ENCODE results near the gene SRPK3.

SRPK3 gene

DNA sequence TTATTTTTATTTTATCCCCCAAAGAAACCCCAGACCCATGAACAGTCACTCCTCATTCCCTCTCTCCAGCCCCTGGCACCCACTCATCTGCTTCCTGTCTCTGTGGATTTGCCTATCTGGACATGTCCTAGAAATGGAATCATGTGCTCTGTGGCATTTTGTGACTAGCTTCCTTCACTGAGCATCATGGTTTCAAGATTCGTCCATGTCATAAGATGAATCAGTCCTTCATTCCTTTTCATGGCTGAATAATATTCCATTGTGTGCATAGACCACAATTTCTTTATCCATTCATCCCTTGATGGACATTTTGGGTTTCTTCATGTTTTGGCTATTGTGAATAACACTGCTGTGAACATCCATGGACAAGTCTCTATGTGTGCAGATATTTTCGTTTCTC is 46.0 kb upstream of the SRPK3 start:
- no peak overlapping the region for H2BK5ac ChIP-seq (ENCODE audit: low read length)
- H2BK15ac ChIP-seq (replicated peaks; ENCODE audit: low read depth): no peak overlapping the region
- H3K27ac ChIP-seq (ENCODE audit: low read depth, low read length): no peak overlapping the region
- H3K36me3 ChIP-seq (ENCODE audit: control insufficient read depth, insufficient read depth, low read length): no peaks in the 10 kb centered on the region
- H4K8ac ChIP-seq (ENCODE audit: low read depth, low read length): no peak overlapping the region
- no peak overlapping the region for H3K18ac ChIP-seq (ENCODE audit: low read length)
- no peak overlapping the region for H2BK120ac ChIP-seq (ENCODE audit: low read depth, low read length)
- no peaks in the 10 kb centered on the region for H3K27me3 ChIP-seq (ENCODE audit: insufficient read depth, low read length, poor library complexity)
- WGBS (ENCODE audit: extremely low coverage, insufficient coverage, low lambda C conversion rate): no CpG with 5 or more reads among the region's 2 CpGs
- H3K4me1 ChIP-seq (ENCODE audit: control insufficient read depth, low read depth, low read length): peaks cover 3% of the 10 kb centered on the region
- no peak overlapping the region for H4K5ac ChIP-seq (ENCODE audit: low read length)
- H3K56ac ChIP-seq (ENCODE audit: low read length): no peak overlapping the region
- no peak overlapping the region for H3K4me2 ChIP-seq (ENCODE audit: low read length)
- no peak overlapping the region for H2AK5ac ChIP-seq (ENCODE audit: low read length)
- no peak overlapping the region for H3K9ac ChIP-seq (ENCODE audit: low read length)
- H3K4me3 ChIP-seq (ENCODE audit: low read length): no peak overlapping the region
- no peak overlapping the region for H3K4ac ChIP-seq (ENCODE audit: low read depth, low read length)
- H3K23ac ChIP-seq (ENCODE audit: low read length): no peak overlapping the region
- no peak for DNase-seq
- H3K79me1 ChIP-seq (ENCODE audit: low read length): no peaks in the 10 kb centered on the region
- no peaks in the 10 kb centered on the region for H3K79me2 ChIP-seq (ENCODE audit: control insufficient read depth, insufficient read depth, low read length)

DNA sequence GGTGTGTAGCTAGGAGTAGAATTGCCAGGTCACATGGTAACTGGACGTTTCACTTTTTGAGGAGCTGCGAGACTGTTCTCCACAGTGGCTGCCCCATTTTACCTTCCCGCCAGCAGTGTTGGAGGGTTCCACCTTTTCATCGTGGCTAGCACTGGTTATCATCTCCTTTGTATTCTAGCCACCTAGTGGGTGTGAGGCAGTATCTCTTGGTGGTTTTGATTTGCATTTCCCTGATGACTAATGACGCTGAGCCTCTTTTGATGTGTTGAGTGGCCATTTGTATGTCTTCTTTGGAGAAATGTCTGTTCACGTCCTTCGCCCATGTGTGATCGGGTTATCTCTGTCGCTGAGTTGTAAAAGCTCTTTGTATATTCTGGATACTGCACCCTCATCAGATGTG is 45.6 kb upstream of the SRPK3 start:
- peak; percentile 81 for DNase-seq
- Histone ChIP-seq H3K4ac (ENCODE audit: low read depth, low read length) (no peak overlapping the region), H3K4me2 (ENCODE audit: low read length) (no peak overlapping the region), H3K9ac (ENCODE audit: low read length) (no peak overlapping the region), H3K79me1 (ENCODE audit: low read length) (no peaks in the 10 kb centered on the region), H3K56ac (ENCODE audit: low read length) (peak overlapping the region; percentile 34), H3K18ac (ENCODE audit: low read length) (no peak overlapping the region), H2BK5ac (ENCODE audit: low read length) (no peak overlapping the region), H3K23ac (ENCODE audit: low read length) (no peak overlapping the region), H2AK5ac (ENCODE audit: low read length) (no peak overlapping the region), H3K36me3 (ENCODE audit: control insufficient read depth, insufficient read depth, low read length) (no peaks in the 10 kb centered on the region), H3K4me3 (ENCODE audit: low read length) (no peak overlapping the region), H4K5ac (ENCODE audit: low read length) (no peak overlapping the region), H4K8ac (ENCODE audit: low read depth, low read length) (no peak overlapping the region), H2BK15ac (replicated peaks; ENCODE audit: low read depth) (no peak overlapping the region), H2BK120ac (ENCODE audit: low read depth, low read length) (no peak overlapping the region), H3K4me1 (ENCODE audit: control insufficient read depth, low read depth, low read length) (peaks cover 3% of the 10 kb centered on the region), H3K27ac (ENCODE audit: low read depth, low read length) (no peak overlapping the region), H3K79me2 (ENCODE audit: control insufficient read depth, insufficient read depth, low read length) (no peaks in the 10 kb centered on the region), H3K27me3 (ENCODE audit: insufficient read depth, low read length, poor library complexity) (no peaks in the 10 kb centered on the region)
- WGBS (ENCODE audit: extremely low coverage, insufficient coverage, low lambda C conversion rate): no CpG with 5 or more reads among the region's 9 CpGs

DNA sequence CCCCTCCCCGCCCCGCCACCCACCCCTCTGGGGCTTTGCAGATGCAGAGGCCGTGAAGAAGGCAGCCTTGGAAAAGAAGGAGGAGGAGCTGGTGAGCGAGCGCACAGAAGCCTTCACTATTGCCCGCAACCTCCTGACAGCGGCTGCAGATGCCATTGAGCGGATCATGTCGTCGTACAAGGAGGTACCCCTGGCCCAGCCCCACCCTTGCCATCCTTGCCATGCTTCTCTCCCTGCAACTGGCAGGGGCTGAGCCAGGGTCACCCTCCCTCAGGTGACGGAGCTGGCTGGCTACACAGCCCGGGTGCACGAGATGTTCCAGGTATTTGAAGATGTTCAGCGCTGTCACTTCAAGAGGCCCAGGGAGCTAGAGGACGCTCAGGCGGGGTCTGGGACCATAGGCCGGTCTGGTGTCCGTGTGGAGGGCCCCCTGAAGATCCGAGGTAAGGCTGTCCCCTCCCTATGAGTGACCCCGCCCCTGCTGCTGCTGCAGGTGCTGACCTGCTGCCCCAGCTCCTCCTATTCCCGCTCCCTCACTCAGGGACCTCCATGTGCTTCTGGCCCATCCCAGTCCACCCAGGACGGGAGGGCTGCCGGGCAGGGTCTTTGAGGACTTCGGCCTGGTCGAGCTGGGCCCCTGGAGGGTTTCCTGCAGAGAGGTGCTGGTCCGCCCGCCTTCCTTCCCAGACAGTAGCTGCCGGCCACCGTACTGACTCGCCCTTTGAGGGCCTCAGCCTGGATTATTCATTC is 44.6 kb upstream of the SRPK3 start:
- Histone ChIP-seq H3K4me3 (ENCODE audit: low read length) (no peak overlapping the region), H2BK120ac (ENCODE audit: low read depth, low read length) (no peak overlapping the region), H3K4me2 (ENCODE audit: low read length) (no peak overlapping the region), H3K79me2 (ENCODE audit: control insufficient read depth, insufficient read depth, low read length) (no peaks in the 10 kb centered on the region), H3K23ac (ENCODE audit: low read length) (no peak overlapping the region), H3K27ac (ENCODE audit: low read depth, low read length) (no peak overlapping the region), H2BK15ac (replicated peaks; ENCODE audit: low read depth) (no peak overlapping the region), H2BK5ac (ENCODE audit: low read length) (no peak overlapping the region), H3K56ac (ENCODE audit: low read length) (no peak overlapping the region), H3K27me3 (ENCODE audit: insufficient read depth, low read length, poor library complexity) (no peaks in the 10 kb centered on the region), H2AK5ac (ENCODE audit: low read length) (no peak overlapping the region), H3K4me1 (ENCODE audit: control insufficient read depth, low read depth, low read length) (peaks cover 3% of the 10 kb centered on the region), H3K18ac (ENCODE audit: low read length) (peak overlapping the region; percentile 29), H4K8ac (ENCODE audit: low read depth, low read length) (no peak overlapping the region), H3K4ac (ENCODE audit: low read depth, low read length) (no peak overlapping the region), H3K36me3 (ENCODE audit: control insufficient read depth, insufficient read depth, low read length) (no peaks in the 10 kb centered on the region), H3K79me1 (ENCODE audit: low read length) (no peaks in the 10 kb centered on the region), H3K9ac (ENCODE audit: low read length) (no peak overlapping the region), H4K5ac (ENCODE audit: low read length) (no peak overlapping the region)
- no CpG with 5 or more reads among the region's 30 CpGs for WGBS (ENCODE audit: extremely low coverage, insufficient coverage, low lambda C conversion rate)
- no peak for DNase-seq

DNA sequence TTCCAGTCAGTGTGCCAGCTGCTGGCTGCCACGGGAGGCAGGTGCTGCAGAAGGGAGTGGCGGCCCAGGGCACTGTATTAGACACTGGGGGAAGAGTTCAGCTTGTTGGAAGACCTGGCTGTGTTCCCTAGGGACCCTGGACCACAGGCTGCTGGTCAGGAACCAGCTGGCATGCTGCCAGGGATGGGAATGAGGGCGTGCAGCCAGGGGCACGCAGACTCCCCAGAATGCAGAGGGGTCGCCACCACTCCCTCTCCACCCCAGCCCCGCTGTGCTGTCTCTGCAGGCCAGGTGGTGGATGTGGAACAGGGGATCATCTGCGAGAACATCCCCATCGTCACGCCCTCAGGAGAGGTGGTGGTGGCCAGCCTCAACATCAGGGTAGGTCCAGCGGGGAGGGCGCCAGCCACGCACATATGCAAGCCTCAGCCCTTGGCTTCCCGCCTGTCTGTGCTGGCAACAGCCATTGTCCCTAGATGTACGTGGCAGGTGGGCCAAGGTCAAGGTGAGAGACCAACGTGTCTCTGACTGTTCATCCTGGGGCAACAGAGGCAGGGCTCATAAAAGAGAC is 43.9 kb upstream of the SRPK3 start:
- Histone ChIP-seq H3K79me2 (ENCODE audit: control insufficient read depth, insufficient read depth, low read length) (no peaks in the 10 kb centered on the region), H2BK15ac (replicated peaks; ENCODE audit: low read depth) (no peak overlapping the region), H3K4me3 (ENCODE audit: low read length) (no peak overlapping the region), H3K27me3 (ENCODE audit: insufficient read depth, low read length, poor library complexity) (no peaks in the 10 kb centered on the region), H3K4me2 (ENCODE audit: low read length) (no peak overlapping the region), H3K4me1 (ENCODE audit: control insufficient read depth, low read depth, low read length) (peaks cover 3% of the 10 kb centered on the region), H3K36me3 (ENCODE audit: control insufficient read depth, insufficient read depth, low read length) (no peaks in the 10 kb centered on the region), H2BK5ac (ENCODE audit: low read length) (no peak overlapping the region), H3K18ac (ENCODE audit: low read length) (no peak overlapping the region), H4K8ac (ENCODE audit: low read depth, low read length) (no peak overlapping the region), H2BK120ac (ENCODE audit: low read depth, low read length) (no peak overlapping the region), H3K4ac (ENCODE audit: low read depth, low read length) (no peak overlapping the region), H3K56ac (ENCODE audit: low read length) (no peak overlapping the region), H3K23ac (ENCODE audit: low read length) (no peak overlapping the region), H4K5ac (ENCODE audit: low read length) (no peak overlapping the region), H3K79me1 (ENCODE audit: low read length) (no peaks in the 10 kb centered on the region), H2AK5ac (ENCODE audit: low read length) (no peak overlapping the region), H3K27ac (ENCODE audit: low read depth, low read length) (no peak overlapping the region), H3K9ac (ENCODE audit: low read length) (no peak overlapping the region)
- WGBS (ENCODE audit: extremely low coverage, insufficient coverage, low lambda C conversion rate): no CpG with 5 or more reads among the region's 15 CpGs
- no peak for DNase-seq

DNA sequence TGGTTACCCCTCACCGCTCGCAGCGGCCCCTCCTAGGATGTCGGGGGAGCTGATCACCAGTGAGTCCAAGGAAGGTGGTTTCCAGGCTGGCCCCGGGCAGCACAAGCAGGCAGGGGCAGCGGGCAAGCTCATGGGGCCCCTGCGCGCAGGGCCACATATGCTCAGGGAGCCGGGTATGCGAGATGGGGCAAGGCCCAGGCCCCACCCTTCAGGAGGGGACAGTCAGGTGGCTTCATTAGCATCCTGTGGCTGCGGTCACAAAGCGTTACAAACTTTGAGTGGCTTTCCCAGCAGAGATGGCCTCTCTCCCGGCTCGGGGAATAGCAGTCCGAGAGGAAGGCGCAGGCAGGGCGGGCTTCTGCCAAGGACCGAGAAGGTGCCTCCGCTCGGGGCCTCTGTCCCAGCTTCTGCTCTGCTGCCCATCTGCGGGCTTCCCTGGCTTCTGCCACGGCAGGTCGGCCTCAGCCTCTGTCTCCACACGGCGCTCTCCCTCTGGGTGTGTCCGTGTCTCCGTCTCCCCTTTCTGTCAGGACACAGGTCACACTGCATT is 42.7 kb upstream of the SRPK3 start:
- H3K4me3 ChIP-seq (ENCODE audit: low read length): no peak overlapping the region
- H3K27ac ChIP-seq (ENCODE audit: low read depth, low read length): no peak overlapping the region
- no peak overlapping the region for H3K4me2 ChIP-seq (ENCODE audit: low read length)
- WGBS (ENCODE audit: extremely low coverage, insufficient coverage, low lambda C conversion rate): no CpG with 5 or more reads among the region's 27 CpGs
- H3K23ac ChIP-seq (ENCODE audit: low read length): no peak overlapping the region
- no peak overlapping the region for H2BK5ac ChIP-seq (ENCODE audit: low read length)
- no peaks in the 10 kb centered on the region for H3K79me1 ChIP-seq (ENCODE audit: low read length)
- H2AK5ac ChIP-seq (ENCODE audit: low read length): no peak overlapping the region
- H3K79me2 ChIP-seq (ENCODE audit: control insufficient read depth, insufficient read depth, low read length): no peaks in the 10 kb centered on the region
- no peak overlapping the region for H2BK120ac ChIP-seq (ENCODE audit: low read depth, low read length)
- no peak overlapping the region for H4K8ac ChIP-seq (ENCODE audit: low read depth, low read length)
- H3K36me3 ChIP-seq (ENCODE audit: control insufficient read depth, insufficient read depth, low read length): no peaks in the 10 kb centered on the region
- no peak overlapping the region for H3K9ac ChIP-seq (ENCODE audit: low read length)
- no peak overlapping the region for H3K4ac ChIP-seq (ENCODE audit: low read depth, low read length)
- H3K56ac ChIP-seq (ENCODE audit: low read length): no peak overlapping the region
- no peak overlapping the region for H4K5ac ChIP-seq (ENCODE audit: low read length)
- H3K4me1 ChIP-seq (ENCODE audit: control insufficient read depth, low read depth, low read length): peaks cover 3% of the 10 kb centered on the region
- no peak overlapping the region for H3K18ac ChIP-seq (ENCODE audit: low read length)
- H3K27me3 ChIP-seq (ENCODE audit: insufficient read depth, low read length, poor library complexity): no peaks in the 10 kb centered on the region
- no peak overlapping the region for H2BK15ac ChIP-seq (replicated peaks; ENCODE audit: low read depth)
- DNase-seq: no peak
